ENCODE results near the gene NXF2.

- TF ChIP-seq CTCF (IDR thresholded peaks at IDR 0.05; ENCODE audit: insufficient read depth, low read length, poor library complexity, severe bottlenecking) (peak; percentile 36), EZH2phosphoT487 (conservative IDR thresholded peaks at IDR 0.05; ENCODE audit: low read length) (no peak)
Measured at GRCh38 chrX:102345916-102346315, 98.9 kb downstream of the NXF2 start.

All from SU-DHL-6 (cell line).